Endothelial cell of umbilical vein (primary cell): ENCODE measurements around the gene ABHD14A. TPM values are rescaled to one million over a fixed set of nuclear protein-coding genes. Genes with fewer than 3 reads are reported as not detected.
A peak's percentile ranks its signal among the peaks of the same experiment; 100 is the strongest.

Source experiments
- BruUV-seq: library from RNA; stranded (reverse); fragments of 400-500 nt; replicated peaks from 2 replicates; lab custom pipeline; 2021; lab: Mats Ljungman, UMichigan
- CTCF ChIA-PET: fragments of 300-600, 350-600 bp; sonication (Branson Sonifier 250); formaldehyde crosslinking; loops from one replicate; lab custom pipeline; 2021; ENCODE audit warnings: antibody characterized with exemption, inconsistent platforms; lab: Charles Lee
- POLR2A ChIA-PET: fragments of 300-600, 350-600 bp; sonication (Branson Sonifier 250); formaldehyde crosslinking; loops from one replicate; lab custom pipeline; 2021; ENCODE audit warnings: antibody characterized with exemption, inconsistent platforms; lab: Charles Lee
- DNase-seq: peaks from one replicate; pipeline ENCODE4 v3.0.0-alpha.2; 2011; ENCODE audit warnings: low read depth, low spot score
- FAIRE-seq: peaks from 2 replicates; lab custom pipeline; 2011; peaks lifted over from hg19 to GRCh38; lab: Jason Lieb, UNC
- H2AFZ ChIP-seq: 2 replicates; pipeline ENCODE4 v1.6.0; 2012; ENCODE audit warnings: low read depth, low read length, control low read depth, inconsistent platforms
- H3K27ac ChIP-seq: 2 replicates; pipeline ENCODE4 v1.5.1; 2011; ENCODE audit warnings: low read depth, mild to moderate bottlenecking, control low read depth, low read length, moderate library complexity; ENCODE audit not compliant: insufficient read depth
- H3K27me3 ChIP-seq, 2 experiments: 2 replicates each; pipeline versions ENCODE4 v1.6.0 to v1.6.1; 2011; ENCODE audit warnings: low read length in 2 of 2, mixed read lengths in 1 of 2; ENCODE audit not compliant: control insufficient read depth in 2 of 2, insufficient read depth in 2 of 2
- H3K36me3 ChIP-seq, 2 experiments: 2 replicates in 1 of 2; 3 replicates in 1 of 2; pipeline ENCODE4 v1.5.1; 2011; ENCODE audit warnings: low read length in 2 of 2, mild to moderate bottlenecking in 1 of 2, moderate library complexity in 1 of 2; ENCODE audit not compliant: control insufficient read depth in 2 of 2, insufficient read depth in 2 of 2; ENCODE audit errors: extremely low read depth in 1 of 2
- H3K4me1 ChIP-seq: 3 replicates; pipeline ENCODE4 v1.5.1; 2011; ENCODE audit warnings: mild to moderate bottlenecking, low read length; ENCODE audit not compliant: control insufficient read depth, insufficient read depth; ENCODE audit errors: extremely low read depth
- H3K4me2 ChIP-seq: 2 replicates; pipeline ENCODE4 v1.6.1; 2011; ENCODE audit warnings: low read length, control low read depth, mixed read lengths; ENCODE audit not compliant: insufficient read depth
- H3K4me3 ChIP-seq, 3 experiments: fragments of 200-600 bp in 1 of 3; sonication (generic), shearing (Covaris generic) in 1 of 3; replicated peaks in 1 of 3; 2 replicates each; pipeline ENCODE4 v1.5.1; 2011 to 2016; ENCODE audit warnings: control low read depth in 3 of 3, low read length in 3 of 3, mild to moderate bottlenecking in 2 of 3, inconsistent platforms in 1 of 3, low read depth in 1 of 3, moderate library complexity in 1 of 3; ENCODE audit not compliant: insufficient read depth in 1 of 3
- H3K79me2 ChIP-seq: 2 replicates; pipeline ENCODE4 v1.6.0; 2012; ENCODE audit warnings: low read length, inconsistent platforms; ENCODE audit not compliant: control insufficient read depth, insufficient read depth
- H3K9ac ChIP-seq: replicated peaks from 2 replicates; pipeline ENCODE3; 2011; ENCODE audit warnings: low read length, control low read depth; ENCODE audit not compliant: insufficient read depth; ENCODE audit errors: extremely low read depth
- H3K9me1 ChIP-seq: replicated peaks from 3 replicates; pipeline ENCODE4 v1.6.0; 2011; ENCODE audit warnings: mild to moderate bottlenecking, low read length; ENCODE audit not compliant: control insufficient read depth, insufficient read depth; ENCODE audit errors: extremely low read depth
- H3K9me3 ChIP-seq: replicated peaks from 2 replicates; pipeline ENCODE4 v1.5.1; 2012; ENCODE audit warnings: low read length, inconsistent platforms; ENCODE audit not compliant: control insufficient read depth, insufficient read depth
- H4K20me1 ChIP-seq: replicated peaks from 2 replicates; pipeline ENCODE3; 2011; ENCODE audit warnings: mild to moderate bottlenecking, low read length; ENCODE audit not compliant: control insufficient read depth, insufficient read depth; ENCODE audit errors: extremely low read depth
- CTCF ChIP-seq, 2 donors: IDR thresholded peaks; 1 replicate in 1 of 2; 2 replicates in 1 of 2; pipeline ENCODE4 v1.5.1; 2011; ENCODE audit warnings: low read length in 2 of 2, mild to moderate bottlenecking in 2 of 2, moderate library complexity in 2 of 2, control low read depth in 1 of 2, inconsistent platforms in 1 of 2, low read depth in 1 of 2; ENCODE audit not compliant: insufficient read depth in 1 of 2; ENCODE audit errors: extremely low read depth in 1 of 2
- EZH2 ChIP-seq: IDR thresholded peaks from 2 replicates; pipeline ENCODE4 v1.6.1; 2012; ENCODE audit warnings: borderline replicate concordance, low read depth, mild to moderate bottlenecking, moderate library complexity, low read length, inconsistent platforms; ENCODE audit not compliant: severe bottlenecking
- FOS ChIP-seq: IDR thresholded peaks from 2 replicates; pipeline ENCODE4 v1.6.1; 2011; ENCODE audit warnings: mild to moderate bottlenecking, low read length, moderate library complexity, borderline replicate concordance; ENCODE audit not compliant: insufficient read depth
- GATA2 ChIP-seq: IDR thresholded peaks from 2 replicates; pipeline ENCODE4 v1.7.0; 2011; ENCODE audit warnings: low read depth, mild to moderate bottlenecking, moderate library complexity, mixed read lengths, low read length; ENCODE audit not compliant: insufficient read length, insufficient read depth
- JUN ChIP-seq: IDR thresholded peaks from 2 replicates; pipeline ENCODE4 v1.6.1; 2011; ENCODE audit warnings: borderline replicate concordance, low read depth; ENCODE audit not compliant: insufficient read length, insufficient read depth
- MAX ChIP-seq: IDR thresholded peaks from 2 replicates; pipeline ENCODE4 v1.6.1; 2011; ENCODE audit not compliant: insufficient read depth, insufficient read length
- MYC ChIP-seq: IDR thresholded peaks from one replicate; pipeline ENCODE4 v1.6.1; 2011; ENCODE audit warnings: mild to moderate bottlenecking, low read depth, low read length
- POLR2A ChIP-seq: IDR thresholded peaks from 2 replicates; pipeline ENCODE4 v1.6.1; 2012; ENCODE audit warnings: low read depth, mild to moderate bottlenecking, control low read depth, low read length
- POLR2AphosphoS5 ChIP-seq: IDR thresholded peaks from 2 replicates; pipeline ENCODE4 v1.6.1; 2012; ENCODE audit warnings: low read depth, mild to moderate bottlenecking, control low read depth, low read length, moderate library complexity; ENCODE audit not compliant: insufficient read depth
- dilution Hi-C: fragments of 300-500 bp; cut with MboI; formaldehyde crosslinking; loops from one replicate; pipeline ENCODE4 v1.15.0; 2019; ENCODE audit warnings: low sequenced_read_pairs; ENCODE audit not compliant: extremely low pct_ligation_motif_present
- intact Hi-C: fragments of 100-400 bp; cut with micrococcal nuclease; formaldehyde crosslinking; loops from one replicate; pipeline ENCODE4 v1.10.0; 2022
- polyA plus RNA-seq, 4 experiments: library from polyadenylated mRNA; depleted of rRNA in 3 of 4; stranded (reverse) in 3 of 4; unstranded in 1 of 4; fragments of >200 nt; gene quantifications; 2 replicates each; pipeline versions ENCODE4 v1.2.1 to v1.2.3, GENCODE V29; 2011 to 2012; ENCODE audit warnings: missing spikeins in 1 of 4
- total RNA-seq: library from RNA; stranded (reverse); gene quantifications from 2 replicates; pipeline ENCODE4 v1.2.3, GENCODE V29; 2021

The ABHD14A gene
- total and polyA plus RNA-seq, 2 donors (not counting 3 experiments of a cell fraction or from before 2014, with no cell fraction given) = 6.6 to 23.7 TPM

GRCh38 chr3:51983578-51984268 is 8.9 kb downstream of the ABHD14A start:
- TSS peak; percentile 73 for BruUV-seq
- peak overlapping the region; percentile 53 for H3K9ac ChIP-seq

GRCh38 chr3:51984269-51984647 is 9.4 kb downstream of the ABHD14A start:
- H3K27ac ChIP-seq = no peak overlapping the region
- POLR2A ChIA-PET = interaction anchor here (0.6 to 1.9 kb wide), 2 partner anchors 8 to 11 kb away, joined by 3 to 15 read pairs; partner anchors contain the start of gene RPL29

More at GRCh38 chr3:51983578-51984268, 8.9 kb downstream of the ABHD14A start:
- Histone ChIP-seq H3K4me3 (peak overlapping the region; percentile 28 to 48 (median 39)), H3K9me3 (no peaks in the 10 kb centered on the region), H3K9me1 (no peaks in the 10 kb centered on the region), H3K4me1 (peaks cover 14% of the 10 kb centered on the region), H4K20me1 (no peaks in the 10 kb centered on the region), H2AFZ (peak overlapping the region; percentile 8), H3K79me2 (no peaks in the 10 kb centered on the region), H3K36me3 (no peaks in the 10 kb centered on the region), H3K4me2 (peak overlapping the region; percentile 12), H3K27me3 (no peaks in the 10 kb centered on the region), H3K27ac (peak overlapping the region; percentile 39)
- DNase-seq (no peak), FAIRE-seq (no peak)
- intact Hi-C loops (loop anchor here (1.0 to 2.0 kb wide), 3 partner anchors 8 to 41 kb away; partner anchors contain the start of genes ABHD14A, PARP3 and RPL29), dilution Hi-C loops (no loop called here)
- TF ChIP-seq MAX = no peak
- no peak for TF ChIP-seq POLR2AphosphoS5
- no peak for TF ChIP-seq MYC
- TF ChIP-seq POLR2A = no peak
- no peak for TF ChIP-seq JUN
- TF ChIP-seq GATA2 = no peak
- CTCF ChIA-PET = interaction anchor here (1.1 to 3.0 kb wide), 7 partner anchors 10 to 73 kb away, joined by 3 to 37 read pairs (median 7); partner anchors contain the start of genes ABHD14A, ABHD14B, DUSP7 and PCBP4
- POLR2A ChIA-PET = interaction anchor here (0.6 to 1.9 kb wide), 3 partner anchors 9 to 15 kb away, joined by 3 to 15 read pairs (median 3); partner anchors contain the start of gene RPL29

More at GRCh38 chr3:51984269-51984647, 9.4 kb downstream of the ABHD14A start:
- no TSS peak for BruUV-seq
- Histone ChIP-seq H3K36me3 (no peaks in the 10 kb centered on the region), H3K4me1 (peaks cover 14% of the 10 kb centered on the region), H3K9me1 (no peaks in the 10 kb centered on the region), H3K4me3 (no peak overlapping the region), H2AFZ (no peak overlapping the region), H3K9ac (no peak overlapping the region), H3K4me2 (no peak overlapping the region), H3K9me3 (no peaks in the 10 kb centered on the region), H3K79me2 (no peaks in the 10 kb centered on the region), H4K20me1 (no peaks in the 10 kb centered on the region), H3K27me3 (no peaks in the 10 kb centered on the region)
- CTCF ChIA-PET = no interaction called here
- dilution Hi-C loops (no loop called here), intact Hi-C loops (no loop called here)
- TF ChIP-seq JUN (no peak), POLR2AphosphoS5 (no peak), EZH2 (no peak), MYC (no peak), MAX (no peak), POLR2A (no peak), CTCF (IDR thresholded peaks at IDR 0.05; ENCODE audit: extremely low read depth in 1 of 2, insufficient read depth in 1 of 2, low read depth in 1 of 2, low read length in 2 of 2) (no peak), GATA2 (no peak), FOS (no peak)
- FAIRE-seq = no peak
- DNase-seq = no peak
